NCI-H1105 treated with DMSO at 0.1 percent for 48 hours (cell line): Measurements from ENCODE around the gene SCN10A.

Experiments used
- DNase-seq: peaks from one replicate; lab custom pipeline; 2025; lab: John Stamatoyannopoulos, UW

Gene SCN10A

GRCh38 chr3:38816026-38816425, at the start of gene SCN10A:
Gene SCN10A (minus strand): TSS chr3:38816217. CDS start chr3:38794010, 22,207 bp downstream.
- DNase-seq = no peak

GRCh38 chr3:38853011-38853410, 37.0 kb upstream of the SCN10A start:
- no peak for DNase-seq

- DNase-seq = no peak
Measured at GRCh38 chr3:38843898-38844297, 27.9 kb upstream of the SCN10A start.

- DNase-seq = no peak
Measured at GRCh38 chr3:38842266-38842965, 26.4 kb upstream of the SCN10A start.

- no peak for DNase-seq
Measured at GRCh38 chr3:38840987-38841386, 25.0 kb upstream of the SCN10A start.

- no peak for DNase-seq
Measured at GRCh38 chr3:38837358-38837757, 21.3 kb upstream of the SCN10A start.

- DNase-seq = no peak
Measured at GRCh38 chr3:38836561-38836960, 20.5 kb upstream of the SCN10A start.

- DNase-seq = no peak
Measured at GRCh38 chr3:38835939-38836338, 19.9 kb upstream of the SCN10A start.

- DNase-seq = no peak
Measured at GRCh38 chr3:38834717-38835116, 18.7 kb upstream of the SCN10A start.

- no peak for DNase-seq
Measured at GRCh38 chr3:38834110-38834509, 18.1 kb upstream of the SCN10A start.

- no peak for DNase-seq
Measured at GRCh38 chr3:38829404-38829803, 13.4 kb upstream of the SCN10A start.

- DNase-seq = no peak
Measured at GRCh38 chr3:38828681-38829080, 12.7 kb upstream of the SCN10A start.

GRCh38 chr3:38827791-38828190, 11.8 kb upstream of the SCN10A start:
- no peak for DNase-seq

GRCh38 chr3:38826001-38826400, 10.0 kb upstream of the SCN10A start:
- no peak for DNase-seq

GRCh38 chr3:38824349-38824748, 8.3 kb upstream of the SCN10A start:
- DNase-seq = no peak

- DNase-seq = no peak
Measured at GRCh38 chr3:38823722-38824121, 7.7 kb upstream of the SCN10A start.

GRCh38 chr3:38823186-38823585, 7.2 kb upstream of the SCN10A start:
- no peak for DNase-seq

GRCh38 chr3:38811822-38812221, 4.2 kb downstream of the SCN10A start:
- DNase-seq = no peak

- DNase-seq = peak; percentile 11
Measured at GRCh38 chr3:38805765-38806386, 10.1 kb downstream of the SCN10A start.

GRCh38 chr3:38805004-38805403, 11.0 kb downstream of the SCN10A start:
- no peak for DNase-seq

GRCh38 chr3:38800511-38800910, 15.5 kb downstream of the SCN10A start:
- no peak for DNase-seq

GRCh38 chr3:38793721-38794120, 22.3 kb downstream of the SCN10A start:
- no peak for DNase-seq

GRCh38 chr3:38792983-38793382, 23.0 kb downstream of the SCN10A start:
- no peak for DNase-seq

- DNase-seq = no peak
Measured at GRCh38 chr3:38782148-38782547, 33.9 kb downstream of the SCN10A start.
